Hematopoietic multipotent progenitor cell treated with erythropoietin and hydrocortisone succinate and interleukin-3 and kit ligand, for 6 days (in vitro differentiated cells): ENCODE data around the gene FBXL4.

Experiments used
- DNase-seq: peaks from one replicate; pipeline ENCODE4 v3.0.0-alpha.2; 2015

The FBXL4 gene

GRCh38 chr6:98823428-98824161, 124.2 kb downstream of the FBXL4 start:
- DNase-seq: no peak

GRCh38 chr6:98821756-98822405, 125.9 kb downstream of the FBXL4 start:
- no peak for DNase-seq
